GM18498 (cell line): Measurements from ENCODE around the gene SLC5A4.

ENCODE experiments used
- ATAC-seq: cut with Tn5 transposase; IDR thresholded peaks from one replicate; pipeline ENCODE4 v1.9.1; 2021; ENCODE audit warnings: mild to moderate bottlenecking, moderate library complexity; ENCODE audit not compliant: unreplicated experiment

Gene SLC5A4

DNA sequence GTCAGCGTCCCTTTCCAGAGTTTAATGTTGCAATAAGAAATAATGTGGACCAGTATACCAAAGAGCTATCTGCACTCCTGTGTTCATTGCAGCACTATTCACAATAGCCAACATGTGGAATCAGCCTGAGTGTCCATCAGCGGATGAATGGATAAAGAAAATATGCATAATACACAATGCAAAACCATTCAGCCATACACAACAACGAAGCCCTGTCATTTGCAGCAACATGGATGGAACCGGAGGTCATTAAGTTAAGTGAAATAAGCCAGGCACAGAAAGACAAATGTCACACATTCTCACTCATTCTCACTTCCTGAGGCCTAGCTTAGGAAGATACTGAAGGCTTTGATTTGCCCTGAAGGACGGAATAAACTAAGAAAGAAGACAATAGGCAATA is 22.1 kb downstream of the SLC5A4 start:
- no peak for ATAC-seq

DNA sequence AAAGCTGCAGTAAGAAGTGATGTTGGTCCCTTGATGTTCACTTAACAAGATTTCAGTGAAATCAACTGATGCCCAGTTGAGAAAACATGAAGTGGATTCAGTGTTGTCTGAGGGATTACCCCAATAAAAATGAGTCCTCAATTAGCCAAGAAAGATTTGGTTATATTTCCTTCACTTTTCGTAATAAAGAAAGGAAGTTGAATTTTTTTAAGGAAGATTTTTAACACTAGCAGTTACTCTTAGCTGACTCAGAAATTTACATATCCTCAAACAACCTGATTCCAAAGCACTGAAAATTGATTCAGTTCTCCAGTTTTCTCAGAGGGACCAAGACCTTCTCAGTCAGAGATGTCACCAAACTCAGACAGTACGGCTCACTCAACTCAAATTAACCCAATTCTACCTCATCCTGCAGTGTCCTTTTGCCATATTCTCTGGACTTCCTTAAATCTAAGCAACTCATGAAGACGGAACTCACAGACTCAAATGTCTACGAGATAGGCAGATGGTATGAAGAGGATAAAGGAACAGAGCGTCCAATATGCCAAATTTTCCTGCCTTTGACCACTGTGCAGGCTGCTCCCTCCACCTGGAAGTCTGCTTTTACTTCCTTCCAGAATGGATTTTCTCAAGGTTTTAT is 22.8 kb downstream of the SLC5A4 start:
- ATAC-seq, result no peak

DNA sequence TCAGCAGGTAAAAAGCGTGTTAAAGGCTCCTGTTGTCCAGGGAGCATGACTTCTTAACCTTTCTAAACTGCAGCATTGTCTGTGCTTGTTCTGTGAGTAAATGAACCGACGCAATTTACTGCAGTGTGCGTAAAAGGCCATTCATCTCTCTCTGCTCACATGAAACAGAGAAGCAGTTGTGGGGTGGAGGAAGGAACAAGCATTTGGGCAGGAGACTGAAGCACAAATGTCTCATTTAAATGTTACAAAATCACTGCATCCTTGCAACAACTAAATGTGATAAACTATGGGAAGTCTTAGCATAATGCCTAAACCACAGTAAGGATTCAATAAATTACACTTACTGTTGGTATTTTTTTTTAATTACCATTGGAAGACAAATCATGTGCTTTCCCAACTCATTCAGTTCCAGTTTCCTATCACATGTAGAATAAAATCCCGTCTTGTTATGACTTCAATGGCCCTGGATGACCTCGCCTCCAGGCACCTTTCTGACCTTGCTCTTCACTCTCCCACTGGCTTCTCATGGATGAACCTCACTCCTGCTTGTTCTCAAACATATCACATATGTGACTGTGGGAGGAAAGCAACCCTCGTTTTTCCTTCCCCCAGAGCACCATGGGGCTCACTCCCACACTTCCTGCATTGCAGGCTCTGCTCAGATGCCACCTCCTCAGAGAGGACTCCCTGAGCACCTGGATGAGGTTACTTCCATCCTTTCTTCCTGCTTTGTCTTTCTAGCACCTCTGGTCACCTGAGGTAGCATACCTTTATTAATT is 28.6 kb downstream of the SLC5A4 start:
- no peak for ATAC-seq

DNA sequence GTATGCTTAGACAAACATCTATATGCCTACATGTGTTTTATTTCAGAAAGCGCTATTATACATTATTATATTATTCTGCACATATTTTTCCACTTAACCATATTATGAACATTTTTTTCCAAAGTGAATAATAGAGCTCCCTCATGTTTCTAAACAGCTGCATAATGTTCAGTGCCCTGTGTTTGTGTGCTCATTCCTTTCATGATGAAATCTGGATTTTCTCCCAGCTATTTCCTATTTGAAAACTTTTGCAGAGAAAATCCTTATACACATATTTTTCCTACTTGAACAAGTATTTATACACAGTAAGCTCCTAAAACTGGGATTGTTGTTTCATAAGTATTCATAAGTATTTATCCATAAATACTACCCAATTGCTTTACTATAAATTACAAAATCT is 32.2 kb downstream of the SLC5A4 start:
- no peak for ATAC-seq

DNA sequence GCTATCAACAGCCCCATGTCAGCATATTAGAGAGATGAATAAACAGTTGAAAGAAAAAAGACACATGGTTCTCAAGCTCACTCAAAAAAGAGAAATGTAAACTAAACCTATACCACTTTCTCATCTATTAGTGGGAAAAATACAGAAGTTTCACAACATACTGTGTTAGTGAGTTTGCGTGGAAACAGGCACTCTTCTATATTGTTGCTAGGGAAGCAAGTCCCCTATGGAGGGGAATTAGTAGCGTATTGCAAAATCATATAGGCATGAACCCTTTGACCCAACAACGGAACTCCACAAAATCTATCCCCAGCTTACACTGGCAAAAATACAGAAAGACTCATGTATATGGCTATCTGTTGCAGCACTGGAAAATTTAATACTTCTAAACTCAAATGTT is 36.1 kb downstream of the SLC5A4 start:
- ATAC-seq, result no peak

DNA sequence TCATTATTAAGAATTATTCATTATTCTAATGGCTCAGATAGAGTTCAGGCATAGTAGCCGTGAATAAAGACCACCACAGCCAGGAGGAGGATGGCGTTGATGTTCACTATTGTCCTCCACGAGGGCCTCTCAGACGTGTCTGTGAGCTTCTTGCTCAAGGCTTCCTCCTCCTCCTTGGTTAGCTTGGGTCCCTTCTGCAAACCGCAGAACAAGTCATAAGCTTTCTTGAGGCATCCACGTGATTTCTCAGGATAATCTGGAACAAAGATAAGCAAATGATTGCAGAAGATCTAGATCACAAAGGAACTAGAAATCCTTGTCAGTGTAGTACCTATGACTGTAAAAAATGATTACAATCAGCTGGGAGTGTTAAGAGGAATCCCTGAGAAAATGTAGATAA is 36.7 kb downstream of the SLC5A4 start:
- no peak for ATAC-seq

DNA sequence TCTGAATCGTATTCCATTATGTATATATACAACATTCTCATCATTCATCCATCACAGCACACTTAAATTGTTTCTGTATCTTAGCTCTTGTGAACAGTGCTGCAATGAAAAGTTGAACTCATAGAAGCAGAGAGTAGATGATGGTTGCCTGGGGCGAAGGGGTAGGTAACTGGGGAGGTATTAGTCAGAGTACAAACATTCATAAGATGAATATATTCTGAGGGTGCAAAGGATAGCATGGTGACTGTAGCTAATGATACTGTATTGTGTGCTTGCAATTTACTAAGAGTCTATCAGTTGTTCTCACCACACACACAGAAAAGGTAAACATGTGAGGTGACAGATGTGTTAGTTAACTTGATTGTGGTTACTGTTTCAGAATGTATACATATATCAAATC is 37.7 kb downstream of the SLC5A4 start:
- no peak for ATAC-seq

DNA sequence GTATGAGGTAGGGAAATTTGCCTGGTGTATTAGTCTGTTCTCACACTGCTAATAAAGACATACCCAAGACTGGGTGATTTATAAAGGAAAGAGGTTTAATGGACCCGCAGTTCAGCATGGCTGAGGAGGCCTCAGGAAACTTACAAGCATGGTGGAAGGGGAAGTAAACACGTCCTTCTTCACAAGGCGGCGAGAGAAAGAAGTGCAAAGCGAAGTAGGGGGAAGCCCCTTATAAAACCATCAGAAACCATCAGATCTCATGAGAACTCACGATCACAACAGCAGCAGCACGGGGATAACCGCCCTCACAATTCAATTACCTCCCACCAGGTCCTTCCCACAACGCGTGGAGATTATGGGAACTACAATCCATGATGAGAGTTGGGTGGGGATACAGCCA is 38.2 kb downstream of the SLC5A4 start:
- no peak for ATAC-seq

DNA sequence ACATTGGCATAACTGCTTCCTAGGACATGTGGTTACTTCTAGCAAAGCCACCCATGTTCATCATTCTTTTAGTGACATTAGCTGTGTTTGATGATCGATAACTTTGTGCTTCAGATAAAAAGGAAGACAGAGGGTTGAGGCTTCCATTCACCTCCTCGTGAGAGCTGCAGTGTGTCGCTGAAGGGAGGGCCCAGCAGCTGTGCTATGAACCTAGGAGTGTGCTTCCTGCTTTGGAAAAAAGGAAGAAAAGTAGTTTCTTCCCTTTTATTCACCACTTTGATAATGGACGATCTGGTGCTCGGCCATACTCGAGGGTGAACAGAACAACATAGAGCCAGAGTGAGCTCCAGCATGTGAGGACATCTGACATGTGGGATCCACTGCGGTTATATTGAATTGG is 44.1 kb downstream of the SLC5A4 start:
- no peak for ATAC-seq

DNA sequence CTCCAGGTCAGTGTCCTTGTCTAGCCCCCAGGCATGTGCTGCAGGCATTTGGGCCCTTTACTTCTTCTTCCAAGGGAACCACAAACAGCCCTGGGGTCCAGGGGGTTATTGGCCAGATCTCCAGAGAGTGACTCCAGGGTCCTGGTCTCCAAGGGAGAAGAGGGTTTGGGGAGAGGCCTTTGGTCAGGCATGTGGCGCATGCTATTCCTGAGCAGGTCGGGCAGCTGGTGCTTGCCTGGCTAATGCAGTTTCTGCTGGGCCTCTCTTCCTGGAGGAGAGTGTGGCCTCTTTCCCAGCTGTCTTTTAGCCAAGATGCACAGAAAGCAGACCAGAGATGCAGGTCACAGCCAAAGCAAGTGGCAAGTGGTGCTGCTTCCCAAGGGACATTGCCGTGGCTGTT is 46.5 kb downstream of the SLC5A4 start:
- no peak for ATAC-seq

DNA sequence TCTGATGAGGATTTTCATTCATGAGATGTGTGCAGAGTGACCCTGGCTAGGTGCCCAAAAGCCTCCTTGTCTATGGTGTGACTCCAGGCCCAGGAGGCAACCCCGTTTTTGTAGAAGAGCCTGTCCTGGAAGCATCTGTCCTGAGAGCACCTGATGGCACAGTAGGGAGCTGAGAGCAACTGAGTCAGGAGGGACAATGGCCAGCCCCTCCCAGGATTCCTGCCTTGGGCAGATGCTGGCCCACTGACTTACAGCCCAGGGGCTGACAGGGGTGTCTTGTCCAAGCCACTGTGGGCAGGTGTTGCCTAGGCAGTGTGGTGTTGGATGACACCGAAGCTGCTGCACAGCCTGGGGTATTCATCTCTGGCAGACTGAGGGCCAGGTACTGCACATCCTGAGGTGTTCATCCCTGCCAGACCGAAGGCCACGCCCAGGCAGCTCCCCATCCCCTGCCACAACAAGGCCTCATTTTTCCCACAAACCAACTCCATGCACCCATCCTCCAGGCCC is 47.1 kb downstream of the SLC5A4 start:
- no peak for ATAC-seq

DNA sequence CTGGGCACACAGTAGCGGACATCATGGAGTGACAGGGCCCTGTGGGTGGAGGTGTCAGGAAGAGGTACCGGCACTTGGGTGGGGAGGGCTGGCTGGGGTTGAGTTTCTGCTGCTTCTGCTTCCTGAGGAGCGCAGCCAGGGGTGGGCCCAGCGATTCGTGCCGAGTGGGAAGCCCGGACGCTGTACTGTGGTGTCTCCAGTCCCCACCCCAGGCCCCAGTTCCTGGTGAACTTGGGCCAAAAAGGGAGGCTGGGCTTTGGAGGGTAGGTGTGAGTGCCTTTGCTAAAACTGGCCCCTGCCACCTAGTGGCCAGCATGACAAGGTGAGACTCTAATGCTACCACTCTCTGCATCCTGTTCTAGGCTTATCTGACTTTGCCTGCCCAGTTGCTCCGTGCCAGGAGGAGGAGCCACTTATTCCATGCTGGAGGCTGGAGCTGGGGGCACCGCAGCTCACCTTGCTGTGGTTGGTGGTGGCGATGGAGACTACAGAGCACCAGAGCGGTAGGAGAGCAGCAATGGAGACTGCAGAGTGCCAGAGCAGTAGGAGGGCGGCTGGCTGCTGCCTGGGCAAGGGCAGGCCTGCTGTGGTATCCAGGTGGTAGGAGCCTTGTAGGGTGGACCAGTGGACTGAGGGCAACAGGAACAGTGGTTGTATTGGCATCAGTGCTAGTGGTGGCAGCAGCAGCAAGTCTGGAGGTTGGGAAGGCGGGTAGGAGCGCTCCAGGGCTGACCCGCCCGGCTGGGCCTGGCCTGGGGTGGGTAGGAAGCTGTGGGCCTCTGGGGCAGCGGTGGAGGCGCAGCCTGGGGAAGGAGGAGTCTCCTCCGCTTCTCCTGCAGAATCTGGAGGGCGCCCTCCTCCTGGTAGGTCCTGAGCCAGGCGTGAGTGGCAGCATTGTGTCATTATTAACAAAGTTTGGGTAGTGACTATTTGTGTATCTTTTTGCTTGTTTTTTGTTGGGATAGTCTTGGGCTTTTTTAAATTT is 48.1 kb downstream of the SLC5A4 start:
- no peak for ATAC-seq

DNA sequence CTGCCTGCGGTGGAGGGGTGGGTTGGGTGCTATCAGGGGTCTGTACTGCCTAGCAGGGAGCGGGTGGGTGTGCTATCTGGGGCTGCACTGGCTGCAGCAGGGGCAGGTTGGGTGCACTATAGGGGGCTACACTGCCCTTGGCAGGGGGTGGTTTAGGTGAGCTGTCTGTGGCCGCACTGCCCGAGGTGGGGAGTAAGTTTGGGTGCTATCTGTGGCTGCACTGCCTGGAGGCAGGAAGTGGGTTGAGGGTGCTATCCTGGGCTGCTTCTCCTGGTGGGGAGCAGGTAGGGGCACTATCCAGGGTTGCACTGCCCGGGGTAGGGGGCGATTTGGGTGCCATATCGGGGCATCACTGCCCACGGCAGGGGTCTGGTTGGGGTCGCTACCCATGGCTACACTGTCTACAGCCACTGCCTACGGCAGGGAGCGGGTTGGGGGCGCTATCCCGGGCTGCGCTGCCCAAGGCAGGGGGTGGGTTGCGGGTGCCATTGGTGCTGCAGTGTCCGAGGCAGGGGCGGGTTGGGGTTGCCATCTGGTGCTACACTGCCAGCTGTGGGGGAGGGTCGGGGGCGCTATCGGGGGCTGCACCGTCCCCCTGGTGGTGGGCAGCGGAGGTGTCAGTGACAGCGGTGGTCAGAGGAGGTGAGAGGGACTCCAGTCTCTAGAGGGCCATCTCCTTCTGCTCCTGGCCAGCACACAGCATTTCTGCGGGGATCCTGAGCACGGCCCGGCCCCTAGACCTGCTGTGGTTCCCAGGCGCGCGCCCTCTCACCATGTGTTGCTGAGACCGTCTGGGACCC is 49.0 kb downstream of the SLC5A4 start:
- ATAC-seq, result no peak

DNA sequence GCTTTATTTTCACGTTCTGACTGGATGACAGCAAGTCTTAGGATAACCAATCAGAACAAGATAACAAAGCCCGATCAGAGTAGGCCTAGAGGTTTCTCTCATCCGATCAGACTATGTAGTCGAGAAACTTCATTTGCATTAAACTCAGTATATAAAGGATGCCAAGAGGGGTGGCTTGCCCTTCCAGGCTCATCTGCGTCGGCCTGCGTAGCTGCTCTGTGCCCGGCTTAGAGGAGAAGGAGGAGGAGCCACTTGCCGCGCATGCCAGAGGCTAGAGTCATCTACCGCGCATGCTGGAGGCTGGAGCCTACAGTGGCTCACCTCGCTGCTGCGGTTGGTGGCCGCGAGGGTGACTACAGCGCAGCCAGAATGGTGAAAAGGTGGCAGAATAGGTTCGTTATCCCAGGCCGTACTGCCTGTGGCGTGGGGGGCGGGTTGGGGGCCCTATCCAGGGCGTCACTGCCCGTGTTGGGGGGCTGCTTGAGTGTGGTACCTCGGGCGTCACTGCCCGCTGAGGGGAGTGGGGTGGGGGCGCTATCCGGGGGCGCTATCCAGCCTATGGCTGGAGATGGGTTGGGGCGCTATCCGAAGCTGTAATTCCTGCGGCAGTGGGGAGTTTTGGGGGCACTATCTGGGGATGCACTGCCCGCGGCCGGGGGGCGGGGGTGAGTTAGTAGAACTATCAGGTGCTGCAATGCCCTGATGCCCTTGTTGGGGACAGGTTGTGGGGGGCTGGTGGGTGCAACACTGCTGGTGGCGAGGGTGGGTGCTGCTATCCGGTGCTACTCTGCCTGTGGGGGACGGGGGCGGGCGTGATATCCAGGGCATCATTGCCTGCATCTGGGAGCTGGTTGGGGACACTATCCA is 50.1 kb downstream of the SLC5A4 start, which contains the start of gene RFPL2:
TSS of gene RFPL2 (minus strand) at position 218 of the 867 bp plus-strand sequence. CDS start 2,622 bp downstream, outside the sequence.
- ATAC-seq, result no peak

DNA sequence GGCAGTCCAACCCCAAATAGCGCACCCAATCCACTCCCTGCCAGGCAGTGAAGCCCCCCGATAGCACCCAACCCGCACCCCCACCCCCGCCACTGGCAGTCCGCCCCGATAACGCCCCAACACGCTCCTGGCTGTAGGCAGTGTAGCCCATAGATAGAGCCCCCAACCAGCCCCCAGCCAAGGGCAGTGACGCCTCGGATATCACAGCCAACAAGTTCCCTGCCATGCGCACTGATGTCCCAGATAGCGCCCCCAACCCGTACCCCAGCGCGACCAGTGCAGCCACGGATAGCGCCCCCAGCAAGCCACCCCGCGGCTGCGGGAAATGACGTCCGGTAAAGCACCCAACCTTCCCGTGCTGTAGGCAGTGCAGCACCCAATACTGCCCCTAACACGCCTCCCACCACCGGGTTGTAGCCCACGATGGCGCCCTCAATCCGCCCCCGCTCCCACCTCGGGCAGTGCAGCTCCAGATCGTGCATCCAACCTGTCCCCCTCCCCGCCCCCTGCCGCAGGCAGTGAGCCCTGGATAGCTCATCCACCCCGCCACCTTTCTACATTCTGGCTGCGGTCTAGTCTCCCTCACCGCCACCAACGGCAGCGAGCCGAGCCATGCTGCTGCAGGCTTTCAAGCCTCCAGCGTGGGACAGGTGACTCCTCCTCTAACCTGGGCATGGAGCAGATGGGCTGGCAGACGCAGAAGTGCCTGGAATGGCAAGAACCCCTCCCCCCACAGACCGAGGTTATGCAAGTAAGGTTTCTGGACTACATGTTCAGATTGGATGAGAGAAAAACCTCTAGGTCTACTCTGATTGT is 50.9 kb downstream of the SLC5A4 start:
- ATAC-seq, result no peak

DNA sequence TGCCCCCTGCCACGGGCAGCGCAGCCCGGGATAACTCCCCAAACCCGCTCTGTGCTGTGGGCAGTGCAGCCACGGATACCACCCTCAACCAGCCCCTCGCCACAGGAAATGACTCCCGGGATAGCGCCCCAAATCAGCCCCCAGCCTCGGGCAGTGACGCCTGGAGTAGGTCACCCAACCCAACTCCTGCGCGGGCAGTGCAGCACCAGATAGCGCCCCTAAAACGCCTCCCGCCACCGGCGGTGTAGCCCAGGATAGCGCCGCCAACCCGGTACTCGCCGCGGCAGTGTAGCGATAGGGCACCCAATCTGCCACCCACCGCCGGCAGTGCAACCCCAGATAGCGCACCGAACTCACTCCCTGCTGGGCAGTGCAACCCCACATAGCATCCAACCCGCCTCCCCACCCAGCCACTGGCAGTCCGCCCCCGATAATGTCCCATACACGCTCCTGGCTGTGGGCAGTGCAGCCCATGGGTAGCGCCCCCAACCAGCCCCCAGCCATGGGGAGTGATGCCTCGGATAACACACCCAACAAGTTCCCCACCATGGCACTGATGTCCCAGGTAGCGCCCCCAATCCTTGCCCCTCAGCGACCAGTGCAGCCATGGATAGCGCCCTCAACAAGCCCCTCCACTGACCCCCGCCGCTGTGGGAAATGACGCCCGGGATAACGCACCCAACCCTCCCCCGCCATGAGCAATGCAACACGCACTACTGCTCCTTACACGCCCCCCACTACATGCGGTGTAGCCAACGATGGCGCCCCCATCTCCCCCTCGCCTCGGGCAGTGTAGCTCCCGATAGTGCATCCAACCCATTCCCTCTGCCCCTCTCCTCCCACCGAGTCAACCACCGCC is 51.7 kb downstream of the SLC5A4 start:
- ATAC-seq, result no peak

DNA sequence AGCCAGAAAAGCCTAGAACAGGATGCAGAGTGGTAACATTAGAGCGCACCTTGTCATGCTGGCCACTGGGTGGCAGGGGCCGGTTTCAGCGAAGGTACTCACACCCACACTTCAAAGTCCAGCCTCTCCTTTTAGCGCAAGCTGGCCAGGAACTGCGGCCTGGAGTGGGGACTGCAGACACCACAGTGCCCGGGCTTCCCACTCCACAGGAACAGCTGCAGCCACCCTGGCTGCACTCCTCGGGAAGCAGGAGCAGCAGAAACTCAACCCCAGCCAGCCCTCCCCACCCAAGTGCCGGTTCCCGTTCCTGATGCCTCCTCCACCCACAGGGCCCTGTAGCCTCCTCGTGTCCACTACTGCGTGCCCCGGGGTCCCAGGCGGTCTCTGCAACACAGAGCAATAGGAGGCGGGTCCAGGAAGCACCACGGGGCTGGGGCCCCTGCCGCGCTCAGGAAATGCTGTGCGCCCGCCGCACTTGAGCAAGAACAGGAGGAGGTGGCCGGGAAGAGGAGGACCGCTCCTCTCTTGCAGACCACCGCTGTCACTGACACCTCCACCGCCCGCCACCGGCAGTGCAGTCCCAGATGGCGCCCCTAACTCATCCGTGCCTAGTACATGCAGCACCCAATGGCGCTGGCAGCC is 52.5 kb downstream of the SLC5A4 start:
- no peak for ATAC-seq
